GM23248 (cell line): ENCODE measurements around the gene KRT26.

Experiments used
- EZH2 ChIP-seq: fragments of 200-600 bp; sonication (generic); IDR thresholded peaks from 2 replicates; pipeline ENCODE4 v1.6.1; 2018; ENCODE audit warnings: antibody characterized with exemption, mild to moderate bottlenecking; ENCODE audit not compliant: insufficient read depth, poor library complexity, severe bottlenecking
- EZH2phosphoT487 ChIP-seq: fragments of 200-600 bp; sonication (generic); IDR thresholded peaks from 2 replicates; pipeline ENCODE4 v1.6.1; 2018; ENCODE audit warnings: antibody characterized with exemption, moderate library complexity, mild to moderate bottlenecking, low read depth; ENCODE audit not compliant: insufficient read depth

DNA sequence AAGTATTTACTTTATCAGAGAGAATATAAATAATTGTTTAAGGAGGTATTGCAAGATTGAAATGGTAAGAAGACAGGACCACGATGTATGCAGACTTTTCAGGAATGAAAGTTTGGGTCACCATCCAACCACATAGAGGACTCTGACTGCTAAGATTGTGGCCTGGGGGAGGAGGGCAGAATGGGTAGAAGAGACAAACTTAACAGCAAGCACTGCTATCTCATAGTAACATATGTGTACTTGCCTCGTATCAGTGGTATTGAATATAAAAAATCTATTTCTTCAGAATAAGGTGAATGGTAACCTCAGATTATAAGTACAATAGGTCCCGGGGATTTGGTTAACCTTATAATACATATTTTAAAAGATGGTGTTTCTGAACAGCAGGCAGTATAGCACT lies 44.6 kb upstream of the KRT26 start:
- no peak for TF ChIP-seq EZH2
- no peak for TF ChIP-seq EZH2phosphoT487
